Neural cell (in vitro differentiated cells): ENCODE results near the gene GOLGA6A.
"Not testable (repeated sequence)": the region's sequence is repeated elsewhere in the genome, so short reads cannot be mapped to it uniquely, and the experiment has no call there.

Source experiments
- CTCF ChIP-seq: fragments of 450-650 bp; IDR thresholded peaks from 2 replicates; pipeline ENCODE4 v1.5.1; 2014; ENCODE audit warnings: antibody characterized with exemption, mild to moderate bottlenecking, moderate library complexity; ENCODE audit not compliant: poor library complexity, severe bottlenecking
- EP300 ChIP-seq: fragments of 450-650 bp; conservative IDR thresholded peaks from 2 replicates; pipeline ENCODE4 v1.6.1; 2014; ENCODE audit warnings: antibody characterized with exemption, mild to moderate bottlenecking, moderate library complexity; ENCODE audit not compliant: poor library complexity, severe bottlenecking
- SMC3 ChIP-seq: fragments of 450-650 bp; conservative IDR thresholded peaks from 2 replicates; pipeline ENCODE4 v1.6.1; 2014; ENCODE audit warnings: antibody characterized with exemption, mild to moderate bottlenecking, moderate library complexity; ENCODE audit not compliant: poor library complexity
- TAF1 ChIP-seq: IDR thresholded peaks from 2 replicates; pipeline ENCODE4 v1.6.1; 2012; ENCODE audit warnings: low read depth

- not testable (repeated sequence) for TF ChIP-seq SMC3, CTCF, TAF1, EP300
Measured at GRCh38 chr15:74059050-74059833, 23.1 kb downstream of the GOLGA6A start.
